A673 (cell line): ENCODE measurements around the gene PRKD1.

Experiments
- CTCF ChIP-seq: fragments of 300-800, 200-600 bp; sonication (generic); conservative IDR thresholded peaks from 2 replicates; pipeline ENCODE4 v1.5.1; 2017; ENCODE audit warnings: low read depth, mild to moderate bottlenecking, antibody characterized with exemption, low read length, moderate library complexity, mixed read lengths
- EZH2 ChIP-seq: fragments of 200-600 bp; sonication (generic); IDR thresholded peaks from 2 replicates; pipeline ENCODE4 v1.6.1; 2017; ENCODE audit warnings: borderline replicate concordance, low read depth, mild to moderate bottlenecking, mixed read lengths, antibody characterized with exemption, low read length; ENCODE audit not compliant: poor library complexity, severe bottlenecking

DNA sequence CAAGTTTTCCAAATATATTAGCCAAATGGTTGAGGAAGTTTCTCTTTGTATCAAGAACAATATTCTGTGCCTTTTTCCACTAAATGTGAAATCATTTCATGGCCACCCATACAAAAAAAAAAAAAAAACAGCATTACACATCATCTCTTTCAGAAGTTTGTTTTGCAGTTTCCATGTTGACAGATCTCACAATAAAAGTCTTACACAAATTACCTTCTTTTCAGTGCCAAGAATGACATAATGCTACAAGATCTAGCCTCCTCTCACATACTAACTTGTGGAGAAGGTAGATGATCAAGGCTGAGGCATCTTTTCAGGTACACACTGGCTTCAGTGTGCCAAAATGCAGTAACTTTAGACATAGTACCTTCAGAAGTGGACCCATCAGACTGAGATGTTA, 35.3 kb downstream of the PRKD1 start:
- no peak for TF ChIP-seq EZH2
- no peak for TF ChIP-seq CTCF
